ENCODE results near the gene ZNF554.

GRCh38 chr19:2852598-2852997 is 32.9 kb downstream of the ZNF554 start:
- TF ChIP-seq CTCF (IDR thresholded peaks at IDR 0.05): no peak
- TF ChIP-seq POLR2A (IDR thresholded peaks at IDR 0.05): no peak
- TF ChIP-seq EP300 (IDR thresholded peaks at IDR 0.05): no peak
